Stomach (tissue), 9 donors: ENCODE results near the gene IL32. TPM values are rescaled to one million over a fixed set of nuclear protein-coding genes. Genes with fewer than 3 reads are reported as not detected.
A peak's percentile ranks its signal among the peaks of the same experiment; 100 is the strongest.

Experiments used
- DNase-seq, 2 donors: peaks; one replicate each; pipeline versions ENCODE4 v3.0.0 to v3.0.0-alpha.2; 2013 to 2019
- H3K27ac ChIP-seq, 5 donors: fragments of 200-600 bp in 4 of 5; sonication (generic) in 4 of 5; one replicate each; pipeline ENCODE4 v1.5.1; 2013 to 2019; ENCODE audit warnings: mild to moderate bottlenecking in 1 of 5, moderate library complexity in 1 of 5
- H3K27me3 ChIP-seq, 3 donors: fragments of 200-600 bp; sonication (generic); one replicate each; pipeline ENCODE4 v1.5.1; 2017 to 2019; ENCODE audit warnings: mixed run types in 1 of 3
- H3K36me3 ChIP-seq, 4 donors: fragments of 200-600 bp; sonication (generic); 1 replicate in 3 of 4; 2 replicates in 1 of 4; pipeline ENCODE4 v1.5.1; 2016 to 2019
- H3K4me1 ChIP-seq, 4 donors: fragments of 200-600 bp; sonication (generic); one replicate each; pipeline ENCODE4 v1.5.1; 2016 to 2019
- H3K4me3 ChIP-seq, 4 donors: fragments of 200-600 bp; sonication (generic) in 3 of 4; one replicate each; pipeline ENCODE4 v1.5.1; 2016 to 2019; ENCODE audit warnings: mild to moderate bottlenecking in 1 of 4
- H3K9me3 ChIP-seq, 4 donors: fragments of 200-600 bp; sonication (generic); one replicate each; pipeline ENCODE4 v1.5.1; 2016 to 2019
- EP300 ChIP-seq: sonication (generic); formaldehyde crosslinking; IDR thresholded peaks from one replicate; pipeline ENCODE4 v1.6.1; 2017; ENCODE audit warnings: antibody characterized with exemption
- POLR2A ChIP-seq, 4 donors: fragments of 450-650 bp; IDR thresholded peaks; one replicate each; pipeline ENCODE4 v1.6.1; 2016; ENCODE audit warnings: antibody characterized with exemption in 4 of 4, control low read depth in 2 of 4, mild to moderate bottlenecking in 1 of 4, moderate library complexity in 1 of 4
- POLR2AphosphoS5 ChIP-seq, 3 donors: sonication (generic); formaldehyde crosslinking; IDR thresholded peaks; one replicate each; pipeline ENCODE4 v1.6.1; 2016; ENCODE audit warnings: antibody characterized with exemption in 3 of 3
- WGBS, 5 donors: extraction: QIAGEN DNeasy Blood & Tissue Kit in 3 of 5; methylation state at CpG; one replicate each; pipeline versions ENCODE4 v1.1.5 to v1.1.7; 2013 to 2018; 5-methylcytosine and 5-hydroxymethylcytosine counted together
- intact Hi-C: fragments of 100-400 bp; cut with DNase I; formaldehyde crosslinking; loops from one replicate; pipeline ENCODE4 v1.15.1; 2023; ENCODE audit warnings: low total_unique reads
- polyA plus RNA-seq, 3 donors: library from polyadenylated mRNA; stranded (reverse); fragments of 200-250 nt; gene quantifications; one replicate each; pipeline ENCODE4 v1.2.3, GENCODE V29; 2013
- total RNA-seq, 5 donors: library from RNA; depleted of rRNA; stranded (reverse); fragments of >200 nt; gene quantifications; one replicate each; pipeline versions ENCODE4 v1.1.0 to v1.2.3, GENCODE V29; 2014 to 2016
- TF ChIP-seq, protein P1 (sequence below), 7 experiments: fragments of 450-650 bp in 4 of 7; fragments of 200-600 bp in 3 of 7; sonication (generic) in 3 of 7; IDR thresholded peaks; one replicate each; pipeline ENCODE4 v1.5.1; 2016 to 2019; ENCODE audit warnings: antibody characterized with exemption in 7 of 7, control low read depth in 2 of 7, mild to moderate bottlenecking in 1 of 7
- donor health status: healthy with polysubstance abuse.
- donor health status: Bipolar disorder and iron deficiency.
- donor health status: healthy.

Gene IL32
- total and polyA plus RNA-seq, 8 donors = 9.9 to 504 (median 75.7) TPM

DNA sequence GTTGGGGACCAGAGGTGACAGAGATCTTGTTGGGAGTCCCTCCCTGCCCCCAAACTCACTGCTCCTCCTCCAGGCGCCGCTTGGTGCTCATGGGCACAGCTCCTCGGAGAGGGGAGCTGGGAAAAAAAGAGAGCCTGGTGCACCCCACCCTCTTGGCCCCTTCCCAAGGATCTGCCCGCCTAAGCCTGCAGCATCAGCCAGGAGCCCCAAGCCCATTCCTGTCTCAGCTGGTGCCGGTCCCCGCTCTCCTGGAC is 42.1 kb upstream of the IL32 start:
- DNase-seq = peak in 1 of 2 donors; percentile 77
- H3K4me1 ChIP-seq = peaks cover 44 to 79% (median 76%) of the 10 kb centered on the region in 4 donors

DNA sequence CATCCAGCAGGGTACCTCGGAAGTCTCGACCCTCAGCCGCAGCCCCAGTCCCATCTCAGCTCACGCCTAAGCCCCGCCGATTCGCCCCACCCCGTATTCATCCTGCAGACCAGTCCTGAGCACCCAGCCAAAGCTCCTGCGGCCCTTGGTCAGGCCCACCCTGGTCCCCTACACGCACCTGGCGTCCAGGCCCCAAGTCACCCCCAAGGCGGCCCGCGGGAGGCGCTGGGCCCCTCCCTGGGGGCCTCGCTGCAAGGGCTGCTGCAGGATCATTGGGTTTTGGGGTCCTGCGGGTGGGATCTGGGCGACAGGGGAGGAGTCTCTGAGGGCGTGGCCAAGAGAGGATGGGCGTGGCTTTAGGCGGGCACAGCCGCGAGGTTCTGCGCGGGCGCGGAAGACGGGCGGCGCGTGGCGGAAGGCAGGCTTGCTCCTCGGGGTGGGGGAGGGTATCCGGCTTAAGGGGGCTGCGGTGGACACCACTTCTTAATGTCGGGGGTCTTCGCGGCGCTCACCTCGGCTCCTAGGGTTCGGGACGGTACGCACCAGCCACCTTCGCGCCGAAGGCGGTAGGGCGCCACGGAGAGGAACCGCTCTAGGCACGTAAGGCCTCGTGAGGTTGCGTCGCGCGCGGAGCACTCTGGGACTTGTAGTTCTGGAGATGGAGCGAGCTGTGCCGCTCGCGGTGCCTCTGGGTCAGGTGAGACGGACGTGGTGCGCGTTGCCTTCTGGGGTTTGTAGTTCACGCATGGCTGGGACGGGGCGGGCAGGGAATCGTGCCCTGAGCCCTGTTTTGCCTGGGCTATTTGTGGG is 41.6 kb upstream of the IL32 start, which contains the start of the genes HCFC1R1 and THOC6:
HCFC1R1 (minus strand) TSS at position 274 of the 810 bp plus-strand sequence; CDS start at position 273, 1 bp downstream.
THOC6 (plus strand) TSS at position 367 of the 810 bp plus-strand sequence; CDS start at position 659, 292 bp downstream.
- intact Hi-C loops = no loop called here
- Histone ChIP-seq H3K36me3 (peaks cover 14 to 24% (median 20%) of the 10 kb centered on the region in 4 donors), H3K4me1 (peaks cover 48 to 79% (median 76%) of the 10 kb centered on the region in 4 donors)

More for the DNA sequence above, 42.1 kb upstream of the IL32 start:
- Histone ChIP-seq H3K9me3 (no peaks in the 10 kb centered on the region), H3K27ac (peak overlapping the region; percentile 89 to 99 (median 98)), H3K36me3 (peaks cover 14 to 24% (median 19%) of the 10 kb centered on the region in 4 donors), H3K27me3 (peaks cover 0 to 13% (median 7%) of the 10 kb centered on the region in 3 donors), H3K4me3 (peak overlapping the region; percentile 54 to 85 (median 72))
- WGBS, 5 donors = 4 to 31% (median 23%) methylated on average over 4 to 6 of the region's 6 CpGs
- no peak for TF ChIP-seq EP300
- TF ChIP-seq, protein P1, sequence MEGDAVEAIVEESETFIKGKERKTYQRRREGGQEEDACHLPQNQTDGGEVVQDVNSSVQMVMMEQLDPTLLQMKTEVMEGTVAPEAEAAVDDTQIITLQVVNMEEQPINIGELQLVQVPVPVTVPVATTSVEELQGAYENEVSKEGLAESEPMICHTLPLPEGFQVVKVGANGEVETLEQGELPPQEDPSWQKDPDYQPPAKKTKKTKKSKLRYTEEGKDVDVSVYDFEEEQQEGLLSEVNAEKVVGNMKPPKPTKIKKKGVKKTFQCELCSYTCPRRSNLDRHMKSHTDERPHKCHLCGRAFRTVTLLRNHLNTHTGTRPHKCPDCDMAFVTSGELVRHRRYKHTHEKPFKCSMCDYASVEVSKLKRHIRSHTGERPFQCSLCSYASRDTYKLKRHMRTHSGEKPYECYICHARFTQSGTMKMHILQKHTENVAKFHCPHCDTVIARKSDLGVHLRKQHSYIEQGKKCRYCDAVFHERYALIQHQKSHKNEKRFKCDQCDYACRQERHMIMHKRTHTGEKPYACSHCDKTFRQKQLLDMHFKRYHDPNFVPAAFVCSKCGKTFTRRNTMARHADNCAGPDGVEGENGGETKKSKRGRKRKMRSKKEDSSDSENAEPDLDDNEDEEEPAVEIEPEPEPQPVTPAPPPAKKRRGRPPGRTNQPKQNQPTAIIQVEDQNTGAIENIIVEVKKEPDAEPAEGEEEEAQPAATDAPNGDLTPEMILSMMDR (IDR thresholded peaks at IDR 0.05) = no peak
- no peak for TF ChIP-seq POLR2A (IDR thresholded peaks at IDR 0.05)
- TF ChIP-seq POLR2AphosphoS5 (IDR thresholded peaks at IDR 0.05) = no peak
- intact Hi-C loops = no loop called here

DNA sequence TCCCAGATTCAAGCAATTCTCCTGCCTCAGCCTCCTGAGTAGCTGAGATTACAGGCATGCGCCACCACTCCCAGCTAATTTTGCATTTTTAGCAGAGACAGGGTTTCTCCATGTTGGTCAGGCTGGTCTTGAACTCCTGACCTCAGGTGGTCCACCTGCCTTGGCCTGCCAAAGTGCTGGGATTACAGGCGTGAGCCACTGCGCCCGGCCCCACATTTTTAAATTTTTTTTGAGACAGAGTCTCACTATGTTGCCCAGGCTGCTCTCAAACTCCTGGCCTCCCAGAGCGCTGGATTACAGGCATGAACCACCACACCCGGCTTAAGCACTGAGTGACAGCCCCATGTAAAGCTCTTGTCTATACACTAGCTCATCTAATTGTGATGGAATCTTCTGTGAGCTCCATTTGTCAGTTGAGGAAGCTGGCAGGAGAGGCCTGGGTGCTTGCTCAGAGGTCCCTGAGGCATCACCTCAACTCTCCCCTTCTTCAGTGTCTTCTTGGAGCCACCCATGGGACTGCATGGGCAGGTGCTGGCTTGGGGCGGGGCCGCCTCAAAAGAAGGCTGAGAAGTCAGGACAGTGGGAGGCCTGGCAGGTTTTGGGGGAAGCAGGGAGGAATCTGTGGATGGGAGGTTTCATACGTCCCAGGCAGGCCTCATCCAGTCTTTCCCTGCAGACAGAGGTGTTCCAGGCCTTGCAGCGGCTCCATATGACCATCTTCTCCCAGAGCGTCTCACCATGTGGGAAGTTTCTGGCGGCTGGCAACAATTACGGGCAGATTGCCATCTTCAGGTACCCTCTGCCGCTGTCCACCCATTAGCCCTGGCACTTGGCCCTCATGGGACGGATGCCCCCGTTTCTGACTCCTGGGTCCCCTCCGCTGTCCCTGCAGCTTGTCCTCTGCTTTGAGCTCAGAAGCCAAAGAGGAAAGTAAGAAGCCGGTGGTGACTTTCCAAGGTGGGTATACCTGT is 40.1 kb upstream of the IL32 start:
- H3K36me3 ChIP-seq = peaks cover 14 to 35% (median 23%) of the 10 kb centered on the region in 4 donors
- TF ChIP-seq POLR2A (IDR thresholded peaks at IDR 0.05) = no peak
- TF ChIP-seq, protein P1 (IDR thresholded peaks at IDR 0.05) = no peak
- no peak for TF ChIP-seq POLR2AphosphoS5 (IDR thresholded peaks at IDR 0.05)
- no peak for TF ChIP-seq EP300
- intact Hi-C loops = no loop called here
- H3K9me3 ChIP-seq = no peaks in the 10 kb centered on the region
- H3K4me1 ChIP-seq = peaks cover 44 to 80% (median 73%) of the 10 kb centered on the region in 4 donors
- DNase-seq = no peak
- H3K27me3 ChIP-seq = peaks cover 1 to 21% (median 12%) of the 10 kb centered on the region in 3 donors
- peak overlapping the region in 1 of 4 donors; percentile 70 for H3K4me3 ChIP-seq
- H3K27ac ChIP-seq = no peak overlapping the region
- WGBS, 5 donors = 91 to 96% (median 93%) methylated on average over 17 to 18 of the region's 18 CpGs

More for the DNA sequence above, 41.6 kb upstream of the IL32 start, which contains the start of the genes HCFC1R1 and THOC6:
- Histone ChIP-seq H3K27me3 (peaks cover 0 to 13% (median 2%) of the 10 kb centered on the region in 3 donors), H3K27ac (peak within 1 kb of the TSS; percentile 89 to 99 (median 98)), H3K9me3 (no peaks in the 10 kb centered on the region), H3K4me3 (peak within 1 kb of the TSS; percentile 54 to 85 (median 72))
- whole genome bisulfite sequencing, 5 donors = 0 to 2% (median 0%) methylated on average over 33 to 69 of the region's 69 CpGs
- TF ChIP-seq POLR2AphosphoS5 (IDR thresholded peaks at IDR 0.05) (peak; percentile 80 to 98 (median 87)), EP300 (no peak), POLR2A (IDR thresholded peaks at IDR 0.05) (peak in 1 of 4 donors; percentile 53)
- TF ChIP-seq, protein P1 (IDR thresholded peaks at IDR 0.05) = no peak
- peak; percentile 98 to 99 for DNase-seq

DNA sequence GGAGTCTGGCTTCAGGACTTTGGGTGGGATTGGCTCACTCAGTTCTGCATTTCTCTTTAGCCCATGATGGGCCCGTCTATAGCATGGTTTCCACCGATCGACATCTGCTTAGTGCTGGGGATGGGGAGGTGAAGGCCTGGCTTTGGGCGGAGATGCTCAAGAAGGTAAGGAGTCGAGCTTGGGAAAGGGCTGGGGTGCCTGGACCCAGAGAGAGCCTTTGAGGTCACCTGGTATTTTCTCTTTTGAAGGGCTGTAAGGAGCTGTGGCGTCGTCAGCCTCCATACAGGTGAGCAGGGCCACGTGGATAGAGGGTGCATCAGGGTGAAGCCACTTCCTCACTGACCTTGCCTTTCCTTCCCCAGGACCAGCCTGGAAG is 39.4 kb upstream of the IL32 start:
- Histone ChIP-seq H3K4me1 (peaks cover 42 to 76% (median 67%) of the 10 kb centered on the region in 4 donors), H3K27me3 (peaks cover 3 to 28% (median 19%) of the 10 kb centered on the region in 3 donors), H3K4me3 (no peak overlapping the region), H3K9me3 (no peaks in the 10 kb centered on the region), H3K36me3 (peaks cover 14 to 41% (median 23%) of the 10 kb centered on the region in 4 donors), H3K27ac (no peak overlapping the region)
- no peak for DNase-seq
- TF ChIP-seq POLR2A (IDR thresholded peaks at IDR 0.05) (no peak), POLR2AphosphoS5 (IDR thresholded peaks at IDR 0.05) (no peak), EP300 (no peak)
- TF ChIP-seq, protein P1 (IDR thresholded peaks at IDR 0.05) = no peak
- WGBS, 5 donors = 85 to 93% (median 89%) methylated on average over 8 of the region's 8 CpGs
- intact Hi-C loops = no loop called here
